Activated CD4-positive, CD25-positive, alpha-beta regulatory T cell treated with anti-CD3 and anti-CD28 coated beads, Interleukin-2, amount 50 U/mL, for 72 hours (primary cell): ENCODE measurements around the gene TRPM8.

Source experiments
- DNase-seq: peaks from one replicate; pipeline ENCODE4 v3.0.0; 2021

TRPM8 gene

GRCh38 chr2:234005126-234005525 is 88.0 kb downstream of the TRPM8 start:
- DNase-seq = no peak

- DNase-seq = no peak
Measured at GRCh38 chr2:234006501-234006900, 89.3 kb downstream of the TRPM8 start.

GRCh38 chr2:234014427-234014826 is 97.3 kb downstream of the TRPM8 start:
- DNase-seq = no peak

GRCh38 chr2:234015861-234016260 is 98.7 kb downstream of the TRPM8 start:
- DNase-seq = no peak

GRCh38 chr2:234019896-234020295 is 102.7 kb downstream of the TRPM8 start:
- DNase-seq = no peak

GRCh38 chr2:234020332-234020731 is 103.2 kb downstream of the TRPM8 start:
- no peak for DNase-seq

- DNase-seq = no peak
Measured at GRCh38 chr2:234022424-234022823, 105.3 kb downstream of the TRPM8 start.

GRCh38 chr2:234024304-234024703 is 107.1 kb downstream of the TRPM8 start:
- DNase-seq = no peak

- DNase-seq = no peak
Measured at GRCh38 chr2:234025466-234025865, 108.3 kb downstream of the TRPM8 start.

GRCh38 chr2:234025891-234026401 is 108.8 kb downstream of the TRPM8 start:
- no peak for DNase-seq

GRCh38 chr2:234026693-234027254 is 109.6 kb downstream of the TRPM8 start:
- no peak for DNase-seq

- DNase-seq = no peak
Measured at GRCh38 chr2:234027641-234028040, 110.5 kb downstream of the TRPM8 start.

GRCh38 chr2:234029150-234029733 is 112.1 kb downstream of the TRPM8 start:
- DNase-seq = no peak

GRCh38 chr2:234031207-234031606 is 114.0 kb downstream of the TRPM8 start:
- DNase-seq = no peak

- no peak for DNase-seq
Measured at GRCh38 chr2:234032279-234032856, 115.2 kb downstream of the TRPM8 start.

- DNase-seq = no peak
Measured at GRCh38 chr2:234033174-234033573, 116.0 kb downstream of the TRPM8 start.

GRCh38 chr2:234033885-234034284 is 116.7 kb downstream of the TRPM8 start:
- no peak for DNase-seq

GRCh38 chr2:234038076-234038802 is 121.1 kb downstream of the TRPM8 start:
- DNase-seq = no peak

- DNase-seq = no peak
Measured at GRCh38 chr2:234044157-234044556, 127.0 kb downstream of the TRPM8 start.

GRCh38 chr2:234046521-234046920 is 129.3 kb downstream of the TRPM8 start:
- DNase-seq = no peak

- no peak for DNase-seq
Measured at GRCh38 chr2:234047361-234047760, 130.2 kb downstream of the TRPM8 start.

GRCh38 chr2:234048049-234048448 is 130.9 kb downstream of the TRPM8 start:
- no peak for DNase-seq

- no peak for DNase-seq
Measured at GRCh38 chr2:234050455-234051135, 133.4 kb downstream of the TRPM8 start, which contains the start of gene SPP2. SPP2 (plus strand) TSS chr2:234050702; CDS start chr2:234050787, 85 bp downstream.
